ENCODE data around the gene GRIK1. TPM values are rescaled to one million over a fixed set of nuclear protein-coding genes. Genes with fewer than 3 reads are reported as not detected.

The GRIK1 gene
- total RNA-seq, 4 donors from 2014 or later = 0.44 to 4.1 (median 2.6) TPM

DNA sequence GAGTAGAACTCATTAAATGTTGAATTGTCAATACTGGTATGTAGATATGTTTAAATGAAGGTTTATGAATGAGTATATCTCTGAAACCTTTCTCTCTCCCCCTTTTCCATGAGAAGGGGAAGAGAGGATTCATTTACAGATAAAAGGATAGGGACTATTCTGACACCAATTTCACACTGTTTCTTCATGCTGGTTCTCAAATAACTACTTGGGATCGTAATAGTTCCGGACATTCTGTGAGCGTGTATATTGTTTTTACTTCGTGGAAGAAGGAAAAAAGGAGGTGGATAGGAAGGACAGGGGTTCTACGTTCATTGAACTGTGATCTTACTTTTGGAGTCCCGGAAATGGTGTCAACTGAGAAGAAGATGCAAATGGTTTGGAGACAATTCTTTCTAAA, 284.2 kb downstream of the GRIK1 start:
- Histone ChIP-seq H3K27me3 (no peaks in the 10 kb centered on the region), H3K27ac (no peak overlapping the region), H3K4me3 (no peak overlapping the region), H3K9me3 (no peaks in the 10 kb centered on the region), H3K4me1 (no peaks in the 10 kb centered on the region), H3K36me3 (no peaks in the 10 kb centered on the region)
- WGBS, 2 donors = 96 to 97% methylated on average over 6 of the region's 6 CpGs
- TF ChIP-seq EP300 (IDR thresholded peaks at IDR 0.05) = no peak
- TF ChIP-seq CTCF (IDR thresholded peaks at IDR 0.05) = no peak
- no peak for TF ChIP-seq POLR2A (IDR thresholded peaks at IDR 0.05)
- DNase-seq (ENCODE audit: low spot score in 2 of 2) = no peak

DNA sequence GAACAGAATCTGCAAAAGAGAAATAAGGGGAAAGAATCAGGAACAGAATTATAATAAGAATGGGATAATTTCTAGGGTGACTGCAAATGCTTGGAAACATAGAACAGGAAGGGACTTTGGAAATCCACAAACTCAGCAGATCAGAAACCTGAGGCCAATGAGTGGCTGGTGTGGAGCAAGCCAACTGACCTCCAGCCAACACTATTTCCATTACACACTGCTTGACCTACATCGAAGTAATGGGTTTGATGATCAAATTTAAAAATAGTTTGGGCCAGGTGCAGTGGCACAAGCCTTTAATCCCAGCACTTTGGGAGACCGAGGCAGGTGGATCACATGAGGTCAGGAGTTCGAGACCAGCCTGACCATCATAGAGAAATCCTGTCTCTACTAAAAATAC, 284.9 kb downstream of the GRIK1 start:
- Histone ChIP-seq H3K9me3 (no peaks in the 10 kb centered on the region), H3K36me3 (no peaks in the 10 kb centered on the region), H3K4me1 (no peaks in the 10 kb centered on the region), H3K27ac (no peak overlapping the region), H3K4me3 (no peak overlapping the region), H3K27me3 (no peaks in the 10 kb centered on the region)
- TF ChIP-seq POLR2A (IDR thresholded peaks at IDR 0.05) = no peak
- no peak for TF ChIP-seq CTCF (IDR thresholded peaks at IDR 0.05)
- no peak for TF ChIP-seq EP300 (IDR thresholded peaks at IDR 0.05)
- DNase-seq (ENCODE audit: low spot score in 2 of 2) = no peak
- WGBS, 2 donors = 91 to 92% methylated on average over 3 of the region's 3 CpGs

DNA sequence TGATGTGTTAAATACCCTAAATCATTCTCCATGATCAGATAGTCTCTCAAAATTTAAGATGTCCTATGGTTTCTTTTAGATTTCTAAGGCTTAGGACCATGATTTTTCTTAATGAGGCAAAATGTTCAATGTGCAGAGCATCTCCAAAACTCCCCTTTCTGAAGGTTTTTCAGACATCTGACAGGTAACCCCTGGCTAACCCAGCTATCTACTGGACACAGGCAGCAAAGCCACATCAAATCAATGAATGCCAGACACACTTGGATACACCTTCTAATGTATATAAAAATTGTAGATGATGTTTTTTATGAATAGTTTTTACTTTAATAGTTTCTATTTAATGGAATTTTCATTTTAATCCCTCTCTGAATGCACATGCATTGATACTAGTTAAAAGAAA, 285.6 kb downstream of the GRIK1 start:
- Histone ChIP-seq H3K27ac (no peak overlapping the region), H3K4me3 (no peak overlapping the region), H3K27me3 (no peaks in the 10 kb centered on the region), H3K36me3 (no peaks in the 10 kb centered on the region), H3K9me3 (no peaks in the 10 kb centered on the region), H3K4me1 (no peaks in the 10 kb centered on the region)
- TF ChIP-seq POLR2A (IDR thresholded peaks at IDR 0.05) (no peak), EP300 (IDR thresholded peaks at IDR 0.05) (no peak), CTCF (IDR thresholded peaks at IDR 0.05) (no peak)
- DNase-seq (ENCODE audit: low spot score in 2 of 2) = no peak

DNA sequence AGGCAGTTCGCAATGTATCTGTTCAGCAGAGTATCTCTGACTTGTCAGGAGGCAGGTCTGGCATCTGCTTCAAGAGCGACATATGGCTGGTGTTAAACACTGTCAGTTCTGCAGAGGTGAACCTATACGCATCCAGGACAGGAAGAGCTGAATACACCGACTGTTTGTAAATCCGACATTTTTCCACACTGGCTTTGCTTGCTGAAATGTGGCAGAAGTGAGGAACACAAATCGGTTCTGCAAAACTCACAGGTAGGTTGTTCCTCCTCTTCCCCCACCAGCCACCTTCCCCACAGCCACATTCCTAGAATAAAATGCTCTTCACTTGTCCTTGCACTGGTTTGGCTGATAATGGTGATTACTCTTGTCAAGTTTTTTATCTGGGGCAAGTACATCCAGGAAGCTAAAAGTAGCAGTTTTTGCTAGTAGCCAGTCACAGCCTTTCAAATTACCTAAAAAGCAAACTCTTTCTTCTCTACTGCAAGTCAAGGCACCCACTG, 289.2 kb downstream of the GRIK1 start:
- Histone ChIP-seq H3K9me3 (no peaks in the 10 kb centered on the region), H3K27me3 (no peaks in the 10 kb centered on the region), H3K4me1 (no peaks in the 10 kb centered on the region), H3K27ac (no peak overlapping the region), H3K36me3 (no peaks in the 10 kb centered on the region), H3K4me3 (no peak overlapping the region)
- DNase-seq (ENCODE audit: low spot score in 2 of 2) = no peak
- TF ChIP-seq POLR2A (IDR thresholded peaks at IDR 0.05) (no peak), EP300 (IDR thresholded peaks at IDR 0.05) (no peak), CTCF (IDR thresholded peaks at IDR 0.05) (no peak)
- WGBS, 2 donors = 95 to 96% methylated on average over 6 of the region's 6 CpGs

DNA sequence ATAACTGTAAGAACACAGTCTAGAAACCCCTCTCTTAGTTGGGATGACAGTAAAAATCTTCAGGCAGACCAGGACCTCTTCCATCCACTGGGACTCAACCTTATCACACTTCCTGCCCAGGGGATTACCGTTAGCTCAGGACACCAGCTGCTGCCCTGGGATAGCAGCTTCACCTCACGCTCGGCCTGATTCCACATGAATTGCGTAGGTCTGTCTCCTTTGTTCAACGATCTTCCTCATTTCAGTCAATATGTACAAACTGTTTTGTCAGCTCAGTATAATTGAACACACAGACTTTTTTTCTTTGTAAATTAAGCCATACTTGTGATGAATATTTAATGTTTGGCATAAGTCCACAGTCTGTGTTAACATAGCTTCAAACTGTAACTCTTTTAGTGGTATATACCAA, 290.4 kb downstream of the GRIK1 start:
- Histone ChIP-seq H3K9me3 (no peaks in the 10 kb centered on the region), H3K27ac (no peak overlapping the region), H3K4me3 (no peak overlapping the region), H3K27me3 (no peaks in the 10 kb centered on the region), H3K36me3 (no peaks in the 10 kb centered on the region), H3K4me1 (no peaks in the 10 kb centered on the region)
- DNase-seq (ENCODE audit: low spot score in 2 of 2) = no peak
- 74 to 82% methylated on average over 5 of the region's 5 CpGs for WGBS, 2 donors
- no peak for TF ChIP-seq CTCF (IDR thresholded peaks at IDR 0.05)
- TF ChIP-seq EP300 (IDR thresholded peaks at IDR 0.05) = no peak
- TF ChIP-seq POLR2A (IDR thresholded peaks at IDR 0.05) = no peak

All from tibial nerve (tissue), 4 donors.